Right lobe of liver (tissue), 6 donors: ENCODE results near the gene MMRN2. TPM values are rescaled to one million over a fixed set of nuclear protein-coding genes. Genes with fewer than 3 reads are reported as not detected.
"Not testable (repeated sequence)": the region's sequence is repeated elsewhere in the genome, so short reads cannot be mapped to it uniquely, and the experiment has no call there.

ENCODE experiments used
- ATAC-seq, 4 donors: fragments of 200-7000 bp; cut with Tn5 transposase; one replicate each; pipeline ENCODE4 v1.9.1; 2020; ENCODE audit warnings: mild to moderate bottlenecking in 4 of 4, moderate library complexity in 4 of 4
- DNase-seq, 3 donors: peaks; one replicate each; pipeline ENCODE4 v3.0.0-alpha.2; 2020
- H3K27ac ChIP-seq, 3 donors: fragments of 200-600 bp; one replicate each; pipeline ENCODE4 v1.8.0; 2022
- H3K27me3 ChIP-seq, 2 donors: fragments of 200-600 bp; one replicate each; pipeline ENCODE4 v1.8.0; 2022
- H3K36me3 ChIP-seq, 4 donors: fragments of 200-600 bp; sonication (generic) in 1 of 4; one replicate each; pipeline versions ENCODE4 v1.5.1 to v1.8.0; 2017 to 2022; ENCODE audit warnings: control low read depth in 1 of 4
- H3K4me1 ChIP-seq, 4 donors: fragments of 200-600 bp; sonication (generic) in 1 of 4; one replicate each; pipeline versions ENCODE4 v1.5.1 to v1.8.0; 2017 to 2022; ENCODE audit warnings: control low read depth in 1 of 4
- H3K4me3 ChIP-seq, 3 donors: fragments of 200-600 bp; one replicate each; pipeline ENCODE4 v1.8.0; 2022
- H3K9me3 ChIP-seq, 4 donors: fragments of 200-600 bp; sonication (generic) in 1 of 4; one replicate each; pipeline versions ENCODE4 v1.5.1 to v1.8.0; 2017 to 2022; ENCODE audit warnings: control low read depth in 1 of 4
- POLR2A ChIP-seq: fragments of 450-650 bp; IDR thresholded peaks from one replicate; pipeline ENCODE4 v1.6.1; 2017; ENCODE audit warnings: antibody characterized with exemption, mild to moderate bottlenecking
- WGBS: methylation state at CpG from one replicate; pipeline ENCODE4 v1.1.6; 2018; ENCODE audit warnings: low coverage, low lambda C conversion rate; ENCODE audit not compliant: insufficient coverage; ENCODE audit errors: missing lambda C conversion rate; 5-methylcytosine and 5-hydroxymethylcytosine counted together
- intact Hi-C, 2 donors: fragments of 100-400 bp; cut with DNase I; formaldehyde crosslinking; loops; one replicate each; pipeline versions ENCODE4 v1.11.2 to v1.14.1; 2022
- total RNA-seq, 6 experiments: library from RNA; depleted of rRNA in 2 of 6; stranded (reverse); fragments of >200 nt in 2 of 6; fragmentation: NEBNext Ultra II Directional in 3 of 6; extraction: Animal tissue kit (Norgen Biotek cat#: 25700) in 3 of 6; gene quantifications; one replicate each; pipeline versions ENCODE4 v1.1.0 to v1.2.4, GENCODE V29; 2016 to 2023
- TF ChIP-seq, protein P1 (sequence below), 4 donors: fragments of 200-600 bp in 3 of 4; fragments of 450-650 bp in 1 of 4; IDR thresholded peaks; one replicate each; pipeline versions ENCODE4 v1.5.1 to v1.8.0; 2016 to 2022; ENCODE audit warnings: antibody characterized with exemption in 4 of 4, mild to moderate bottlenecking in 2 of 4
- donor health status: DM: no; HTN: yes; CAD: no.
- donor health status: DM: no; HTN: no; CAD: no.
- donor health status: DM: no; HTN: no; CAD: no.
- donor health status: DM: no; HTN: yes; CAD: no.
- donor health status: DM: no; HTN: yes; CAD: no.

MMRN2 gene
- total RNA-seq, 6 experiments from 2014 or later: 6.2 to 11.8 (median 9.1) TPM

DNA sequence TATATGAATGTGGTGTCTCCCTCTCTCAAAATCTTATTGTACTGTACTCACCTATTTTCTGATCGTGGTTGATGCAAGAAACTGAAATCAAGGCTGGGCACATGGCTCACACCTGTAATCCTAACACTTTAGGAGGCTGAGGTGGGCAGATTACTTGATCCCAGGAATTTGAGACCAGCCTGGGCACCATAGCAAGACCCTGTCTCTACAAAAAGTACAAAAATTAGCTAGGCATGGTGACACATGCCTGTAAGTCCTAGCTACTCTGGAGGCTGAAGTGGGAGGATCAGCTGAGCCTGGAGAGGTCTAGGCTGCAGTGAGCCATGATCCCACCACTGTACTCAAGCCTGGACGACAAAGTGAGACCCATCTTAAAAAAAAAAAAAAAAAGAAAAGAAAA, 16.0 kb downstream of the MMRN2 start:
- H3K27me3 ChIP-seq: no peaks in the 10 kb centered on the region
- DNase-seq (peak in 1 of 3 donors; percentile 28), ATAC-seq (no peak)
- intact Hi-C loops: no loop called here
- H3K4me3 ChIP-seq: no peak overlapping the region
- peaks cover 0 to 25% (median 9%) of the 10 kb centered on the region in 4 donors for H3K4me1 ChIP-seq
- H3K9me3 ChIP-seq: no peaks in the 10 kb centered on the region
- H3K36me3 ChIP-seq: no peaks in the 10 kb centered on the region
- no peak overlapping the region for H3K27ac ChIP-seq
- 63% methylated on average over 2 of the region's 2 CpGs for WGBS
- TF ChIP-seq, protein P1, sequence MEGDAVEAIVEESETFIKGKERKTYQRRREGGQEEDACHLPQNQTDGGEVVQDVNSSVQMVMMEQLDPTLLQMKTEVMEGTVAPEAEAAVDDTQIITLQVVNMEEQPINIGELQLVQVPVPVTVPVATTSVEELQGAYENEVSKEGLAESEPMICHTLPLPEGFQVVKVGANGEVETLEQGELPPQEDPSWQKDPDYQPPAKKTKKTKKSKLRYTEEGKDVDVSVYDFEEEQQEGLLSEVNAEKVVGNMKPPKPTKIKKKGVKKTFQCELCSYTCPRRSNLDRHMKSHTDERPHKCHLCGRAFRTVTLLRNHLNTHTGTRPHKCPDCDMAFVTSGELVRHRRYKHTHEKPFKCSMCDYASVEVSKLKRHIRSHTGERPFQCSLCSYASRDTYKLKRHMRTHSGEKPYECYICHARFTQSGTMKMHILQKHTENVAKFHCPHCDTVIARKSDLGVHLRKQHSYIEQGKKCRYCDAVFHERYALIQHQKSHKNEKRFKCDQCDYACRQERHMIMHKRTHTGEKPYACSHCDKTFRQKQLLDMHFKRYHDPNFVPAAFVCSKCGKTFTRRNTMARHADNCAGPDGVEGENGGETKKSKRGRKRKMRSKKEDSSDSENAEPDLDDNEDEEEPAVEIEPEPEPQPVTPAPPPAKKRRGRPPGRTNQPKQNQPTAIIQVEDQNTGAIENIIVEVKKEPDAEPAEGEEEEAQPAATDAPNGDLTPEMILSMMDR (IDR thresholded peaks at IDR 0.05): no peak

DNA sequence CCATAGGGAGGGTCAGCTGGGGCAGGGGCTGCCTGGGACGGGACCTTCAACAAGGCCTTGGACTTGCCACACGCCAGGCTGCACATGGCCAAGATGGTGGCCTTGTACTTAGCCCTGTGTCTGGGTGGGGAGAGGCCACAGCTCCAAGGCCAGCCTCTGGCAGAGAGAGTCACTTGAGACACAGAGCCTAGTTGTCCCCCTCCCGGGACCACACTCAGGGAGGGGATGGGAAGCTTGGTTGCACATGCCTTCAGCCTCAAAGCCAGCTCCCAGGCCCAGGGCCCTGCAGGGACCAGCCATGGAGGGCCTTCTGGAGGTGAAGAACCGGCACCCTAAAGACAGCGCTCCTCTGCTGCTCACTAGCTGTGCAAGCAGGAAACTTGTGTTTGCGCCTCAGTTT, 16.7 kb downstream of the MMRN2 start:
- no peaks in the 10 kb centered on the region for H3K9me3 ChIP-seq
- DNase-seq (peak in 1 of 3 donors; percentile 43), ATAC-seq (no peak)
- no peaks in the 10 kb centered on the region for H3K36me3 ChIP-seq
- H3K4me3 ChIP-seq: no peak overlapping the region
- H3K27ac ChIP-seq: no peak overlapping the region
- intact Hi-C loops: no loop called here
- TF ChIP-seq, protein P1 (IDR thresholded peaks at IDR 0.05): no peak
- no peak for TF ChIP-seq POLR2A
- WGBS: no CpG with 5 or more reads among the region's 6 CpGs
- peaks cover 0 to 25% (median 9%) of the 10 kb centered on the region in 4 donors for H3K4me1 ChIP-seq
- no peaks in the 10 kb centered on the region for H3K27me3 ChIP-seq

DNA sequence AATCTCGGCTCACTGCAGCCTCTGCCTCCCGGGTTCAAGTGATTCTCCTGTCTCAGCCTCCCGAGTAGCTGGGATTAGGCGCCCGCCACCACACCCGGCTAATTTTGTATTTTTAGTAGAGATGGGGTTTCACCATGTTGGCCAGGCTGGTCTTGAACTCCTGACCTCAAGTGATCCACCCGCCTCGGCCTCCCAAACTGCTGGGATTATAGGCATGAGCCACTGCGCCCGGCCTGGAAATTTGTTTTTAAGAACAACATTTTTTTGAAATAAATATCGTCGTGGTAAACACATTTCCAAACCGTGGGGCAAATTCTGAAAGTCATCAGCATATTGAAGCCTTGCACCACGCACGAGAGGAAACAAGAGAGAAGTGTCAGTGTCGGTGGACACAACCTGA, 17.3 kb downstream of the MMRN2 start:
- H3K9me3 ChIP-seq, intact Hi-C loops, ATAC-seq, H3K27me3 ChIP-seq, H3K36me3 ChIP-seq, H3K27ac ChIP-seq: not testable (repeated sequence)
- Histone ChIP-seq H3K4me1 (peaks cover 0 to 25% (median 9%) of the 10 kb centered on the region in 4 donors), H3K4me3 (peak overlapping the region in 1 of 3 donors; percentile 49)
- DNase-seq: peak in 1 of 3 donors; percentile 20
- WGBS: 79% methylated on average over 11 of the region's 16 CpGs

DNA sequence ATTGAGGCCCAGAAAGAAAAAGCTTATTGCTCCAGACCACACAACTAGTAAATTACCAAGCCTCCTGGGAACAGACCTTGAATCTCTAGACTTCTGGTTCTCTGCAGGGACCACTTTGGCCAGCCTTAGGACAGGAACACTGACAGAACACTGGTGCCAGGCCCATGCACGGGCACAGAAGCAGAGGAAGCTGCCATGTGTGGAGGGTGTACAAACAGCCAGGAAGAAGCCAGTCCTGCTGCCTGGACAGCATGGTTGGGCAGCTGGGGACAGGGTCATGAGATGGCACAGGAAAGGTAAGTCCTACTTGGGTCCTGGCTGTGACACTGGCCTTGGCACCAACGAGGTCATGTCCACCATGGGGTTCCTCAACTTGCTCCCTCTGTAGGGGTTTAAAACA, 19.2 kb downstream of the MMRN2 start:
- no peak overlapping the region for H3K27ac ChIP-seq
- H3K9me3 ChIP-seq: no peaks in the 10 kb centered on the region
- no peaks in the 10 kb centered on the region for H3K27me3 ChIP-seq
- TF ChIP-seq POLR2A: no peak
- TF ChIP-seq, protein P1 (IDR thresholded peaks at IDR 0.05): no peak
- no peak overlapping the region for H3K4me3 ChIP-seq
- peak in 1 of 3 donors; percentile 30 for DNase-seq
- intact Hi-C loops: no loop called here
- WGBS: no CpG with 5 or more reads among the region's 2 CpGs
- no peak for ATAC-seq
- H3K36me3 ChIP-seq: no peaks in the 10 kb centered on the region
- peaks cover 0 to 19% (median 5%) of the 10 kb centered on the region in 4 donors for H3K4me1 ChIP-seq

DNA sequence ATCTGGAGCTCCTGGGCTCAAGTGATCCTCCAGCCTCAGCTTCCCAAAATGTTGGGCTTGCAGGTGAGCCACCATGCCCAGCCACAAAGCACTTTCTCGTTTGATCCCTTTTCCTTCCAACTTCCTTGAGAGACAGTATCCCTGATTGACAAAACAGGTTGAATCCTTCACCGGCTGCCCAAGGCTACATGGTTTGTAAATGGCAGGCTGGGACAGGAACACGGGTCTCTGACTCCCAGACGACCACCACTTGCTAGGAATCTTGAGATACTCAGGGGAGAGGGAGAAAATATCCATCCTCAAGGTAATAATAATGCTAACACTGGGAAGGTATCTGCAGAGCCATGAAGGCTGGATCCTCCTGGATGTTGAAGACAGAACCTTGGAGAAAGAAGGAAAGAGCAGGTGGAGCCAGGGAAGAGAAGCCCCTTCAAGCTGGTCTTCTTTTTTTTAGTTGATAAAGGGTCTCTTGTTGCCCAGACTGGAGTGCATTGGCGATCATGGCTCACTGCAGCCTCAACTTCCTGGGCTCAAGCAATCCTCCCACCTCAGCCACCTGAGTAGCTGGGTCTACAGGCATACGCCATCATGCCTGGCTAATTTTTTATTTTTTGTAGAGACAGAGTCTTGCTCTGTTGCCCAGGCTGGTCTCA, 19.8 kb downstream of the MMRN2 start:
- 62% methylated on average over 4 of the region's 6 CpGs for WGBS
- Histone ChIP-seq H3K27me3 (no peaks in the 10 kb centered on the region), H3K36me3 (no peaks in the 10 kb centered on the region), H3K4me3 (no peak overlapping the region), H3K4me1 (peaks cover 0 to 12% (median 4%) of the 10 kb centered on the region in 4 donors), H3K9me3 (no peaks in the 10 kb centered on the region), H3K27ac (no peak overlapping the region)
- no peak for ATAC-seq
- intact Hi-C loops: no loop called here
- TF ChIP-seq, protein P1 (IDR thresholded peaks at IDR 0.05): no peak
- no peak for TF ChIP-seq POLR2A
- peak in 1 of 3 donors; percentile 20 for DNase-seq
